Motor neuron (in vitro differentiated cells): Measurements from ENCODE around the gene VWA8. TPM values are rescaled to one million over a fixed set of nuclear protein-coding genes. Genes with fewer than 3 reads are reported as not detected.
A peak's percentile ranks its signal among the peaks of the same experiment; 100 is the strongest.
"Not testable (repeated sequence)": the region's sequence is repeated elsewhere in the genome, so short reads cannot be mapped to it uniquely, and the experiment has no call there.

Experiments used
- ATAC-seq, 8 experiments: fragments of 200-7000 bp; cut with Tn5 transposase; replicated peaks in 6 of 8; 2 replicates each; pipeline ENCODE4 v1.8.0; 2021; ENCODE audit warnings: mild to moderate bottlenecking in 8 of 8, moderate library complexity in 8 of 8
- H3K27ac ChIP-seq, 2 donors: fragments of 250-450 bp; sonication (Bioruptor Pico); 2 replicates each; pipeline ENCODE4 v1.9.0; 2021; ENCODE audit warnings: antibody characterized with exemption in 2 of 2, mild to moderate bottlenecking in 2 of 2, moderate library complexity in 1 of 2
- H3K4me1 ChIP-seq, 2 donors: fragments of 250-450 bp; sonication (Bioruptor Pico); replicated peaks in 1 of 2; 2 replicates each; pipeline ENCODE4 v1.6.1; 2021; ENCODE audit warnings: antibody characterized with exemption in 2 of 2, mild to moderate bottlenecking in 2 of 2, moderate library complexity in 1 of 2
- H3K4me3 ChIP-seq, 5 donors: fragments of 250-450 bp; sonication (Bioruptor Pico); 2 replicates each; pipeline ENCODE4 v1.9.0; 2021; ENCODE audit warnings: antibody characterized with exemption in 5 of 5, mild to moderate bottlenecking in 5 of 5, moderate library complexity in 4 of 5
- WGBS, 10 experiments: fragments of 450-650 bp; shearing (Covaris generic); methylation state at CpG; one replicate each; pipeline ENCODE4 v1.0.0; 2022; 5-methylcytosine and 5-hydroxymethylcytosine counted together
- in situ Hi-C, 9 experiments: fragments of 400-800 bp; cut with MboI; loops; one replicate each; pipeline ENCODE4 v1.15.0; 2021; ENCODE audit warnings: low sequenced_read_pairs in 9 of 9, low pct_unique_long_range_greater_than_20kb in 2 of 9; ENCODE audit not compliant: unreplicated experiment in 9 of 9
- total RNA-seq, 8 experiments: library from RNA; unstranded; fragments of 300-600 nt; gene quantifications; 2 replicates each; pipeline versions ENCODE4 v1.2.3 to v1.2.4, GENCODE V29; 2022

The VWA8 gene
- total RNA-seq, 8 experiments from 2014 or later, result 9.1 to 31.7 (median 11.8) TPM

GRCh38 chr13:41631296-41631965 lies 329.5 kb downstream of the VWA8 start:
- 44 to 98% (median 90%) methylated on average over 1 to 5 of the region's 5 CpGs for WGBS, 10 experiments
- no peak overlapping the region for H3K4me3 ChIP-seq
- H3K27ac ChIP-seq, result no peak overlapping the region
- H3K4me1 ChIP-seq, result no peaks in the 10 kb centered on the region
- in situ Hi-C loops, result no loop called here
- ATAC-seq, result no peak

DNA sequence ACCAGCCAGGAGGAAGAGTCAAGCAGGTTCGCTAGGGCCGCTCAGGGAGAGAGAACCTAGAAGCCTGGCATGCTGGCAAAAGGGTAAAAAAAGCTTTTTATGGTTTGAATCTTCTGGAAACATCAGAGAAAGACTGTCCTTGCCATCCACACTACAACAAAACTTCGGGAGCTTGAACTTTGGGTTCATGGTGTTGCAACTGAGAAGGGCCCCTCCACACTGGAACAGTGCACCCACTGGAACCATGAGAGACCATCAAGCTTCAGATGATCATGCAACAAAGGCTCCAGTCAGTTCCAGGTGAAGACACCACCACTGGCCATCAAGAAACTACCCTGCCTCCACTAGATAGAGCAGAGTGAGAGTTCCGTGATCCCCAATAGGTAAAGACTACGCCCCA lies 333.5 kb downstream of the VWA8 start:
- in situ Hi-C loops, result no loop called here
- no peak overlapping the region for H3K4me3 ChIP-seq
- H3K27ac ChIP-seq, result no peak overlapping the region
- ATAC-seq, result no peak
- no peaks in the 10 kb centered on the region for H3K4me1 ChIP-seq
- 79 to 100% (median 94%) methylated on average over 1 to 4 of the region's 5 CpGs for WGBS, 10 experiments

GRCh38 chr13:41624041-41624440 lies 336.9 kb downstream of the VWA8 start:
- no peak for ATAC-seq
- H3K27ac ChIP-seq, result no peak overlapping the region
- no peaks in the 10 kb centered on the region for H3K4me1 ChIP-seq
- in situ Hi-C loops, result no loop called here
- H3K4me3 ChIP-seq, result no peak overlapping the region

- peak in 4 of 8 experiments; percentile 45 to 95 (median 93) for ATAC-seq
- 0 to 100% (median 61%) methylated on average over 1 to 6 of the region's 6 CpGs; no CpG with 5 or more reads in 2 of the 10 experiments for WGBS, 10 experiments
- in situ Hi-C loops, result no loop called here
- no peak overlapping the region for H3K4me3 ChIP-seq
- no peak overlapping the region for H3K27ac ChIP-seq
- H3K4me1 ChIP-seq, result no peaks in the 10 kb centered on the region
Observed at GRCh38 chr13:41622432-41623429, 338.2 kb downstream of the VWA8 start.

DNA sequence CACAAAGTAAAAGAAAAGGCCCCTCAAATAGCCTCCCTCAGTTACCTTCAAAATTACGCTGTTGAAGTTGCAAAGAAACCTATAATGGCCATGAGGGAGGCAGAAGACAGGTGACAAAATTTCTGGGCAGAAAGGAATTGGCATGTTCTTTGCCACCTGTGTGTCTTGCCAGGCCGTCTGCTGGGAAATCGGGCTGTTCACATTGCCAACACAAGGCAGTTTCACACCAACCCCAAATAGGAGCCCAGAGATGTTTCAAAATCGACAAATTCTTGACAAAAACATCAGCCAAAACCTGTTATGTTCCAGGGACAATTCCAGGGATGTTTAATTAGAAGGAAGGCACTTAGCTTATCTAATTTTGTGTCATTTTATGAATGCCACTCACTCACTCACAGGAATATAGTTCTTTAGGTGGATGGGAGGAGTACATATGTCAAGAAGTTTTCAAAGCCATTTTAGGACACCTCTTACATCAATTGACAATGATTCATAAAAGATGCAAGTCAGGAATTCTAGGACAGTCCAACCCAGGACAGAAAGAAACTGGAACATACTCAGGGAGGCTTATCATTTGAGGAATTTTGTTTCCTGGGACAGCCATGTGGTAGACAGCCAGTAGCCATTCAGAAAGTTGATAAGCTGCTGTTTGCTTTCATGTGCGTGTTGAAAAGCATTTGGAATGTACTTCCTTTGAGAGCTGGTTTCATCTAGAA lies 339.0 kb downstream of the VWA8 start:
- in situ Hi-C loops, result no loop called here

GRCh38 chr13:41617633-41618032 lies 343.3 kb downstream of the VWA8 start:
- H3K4me1 ChIP-seq, H3K4me3 ChIP-seq, H3K27ac ChIP-seq, ATAC-seq, in situ Hi-C loops: not testable (repeated sequence)
- WGBS, 10 experiments, result 100% methylated on average over 2 to 3 of the region's 5 CpGs; no CpG with 5 or more reads in 8 of the 10 experiments

More for the DNA sequence above, 339.0 kb downstream of the VWA8 start:
- H3K27ac ChIP-seq, result no peak overlapping the region
- H3K4me1 ChIP-seq, result no peaks in the 10 kb centered on the region
- H3K4me3 ChIP-seq, result no peak overlapping the region
- WGBS, 10 experiments, result 30 to 100% (median 89%) methylated on average over 1 to 5 of the region's 5 CpGs; no CpG with 5 or more reads in 1 of the 10 experiments
- ATAC-seq, result peak in 3 of 8 experiments; percentile 17 to 54 (median 46)

DNA sequence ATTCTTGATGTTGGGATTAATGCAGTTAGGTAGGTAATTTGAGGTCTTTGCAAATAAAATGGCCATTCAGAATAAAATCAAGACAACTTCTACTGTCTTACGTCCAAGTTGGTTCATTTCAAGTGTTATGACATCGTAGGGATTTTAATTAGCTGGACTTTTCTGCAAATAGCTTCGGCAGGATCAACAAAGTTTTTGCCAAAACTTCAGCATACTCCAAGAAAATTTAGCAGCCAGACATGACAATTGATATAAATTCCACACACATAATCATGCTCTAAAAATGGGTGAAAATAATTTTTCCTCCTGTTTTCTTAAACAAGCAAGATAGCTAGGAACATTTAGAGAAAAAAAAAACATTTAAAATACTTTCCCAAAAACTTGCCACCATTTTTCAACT lies 344.8 kb downstream of the VWA8 start:
- Histone ChIP-seq H3K27ac (no peak overlapping the region), H3K4me3 (no peak overlapping the region), H3K4me1 (no peaks in the 10 kb centered on the region)
- in situ Hi-C loops, result no loop called here
- WGBS, 10 experiments, result 27 to 100% (median 76%) methylated on average over 1 to 3 of the region's 3 CpGs
- ATAC-seq, result no peak

- no peak for ATAC-seq
- in situ Hi-C loops, result no loop called here
- Histone ChIP-seq H3K4me3 (no peak overlapping the region), H3K4me1 (no peaks in the 10 kb centered on the region), H3K27ac (no peak overlapping the region)
Observed at GRCh38 chr13:41615528-41615855, 345.4 kb downstream of the VWA8 start.

- Histone ChIP-seq H3K4me3 (no peak overlapping the region), H3K27ac (no peak overlapping the region), H3K4me1 (no peaks in the 10 kb centered on the region)
- ATAC-seq, result no peak
- 33 to 100% (median 100%) methylated on average over 1 to 4 of the region's 7 CpGs; no CpG with 5 or more reads in 4 of the 10 experiments for WGBS, 10 experiments
- in situ Hi-C loops, result no loop called here
Observed at GRCh38 chr13:41614671-41615527, 346.0 kb downstream of the VWA8 start.

DNA sequence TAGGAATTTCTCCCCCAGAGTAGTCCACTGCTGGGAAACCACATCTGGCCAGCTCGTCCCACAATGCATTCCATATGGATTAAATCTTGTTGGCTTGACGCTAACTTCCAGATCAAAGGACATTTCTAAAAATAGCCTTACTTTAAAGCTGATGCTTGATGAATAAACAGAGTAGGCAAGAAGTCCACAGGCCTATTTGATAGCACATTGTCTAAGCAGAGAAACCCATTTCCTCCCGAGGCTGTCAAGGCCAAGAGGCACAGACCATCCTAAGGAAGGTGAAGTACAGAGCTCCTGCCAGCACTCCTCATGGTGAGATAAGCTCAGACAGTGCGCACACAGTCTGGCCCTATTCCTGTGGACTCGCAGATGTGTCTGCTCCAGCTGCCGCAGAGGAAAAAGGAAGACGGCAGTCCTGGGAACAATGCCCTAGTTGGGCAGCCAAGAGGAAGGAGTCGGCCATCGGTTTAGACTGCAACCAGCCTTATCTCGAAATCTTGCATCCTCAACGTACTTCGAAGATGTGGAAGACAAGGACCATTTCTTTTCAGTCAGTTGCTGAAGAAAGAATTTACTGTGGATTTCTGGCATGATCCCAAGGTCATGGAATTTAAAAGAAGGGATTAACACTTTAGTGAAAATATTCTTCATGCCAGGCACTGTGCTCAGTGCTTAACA lies 346.8 kb downstream of the VWA8 start:
- peak in 3 of 8 experiments; percentile 45 to 65 (median 49) for ATAC-seq
- 0 to 97% (median 78%) methylated on average over 2 to 11 of the region's 12 CpGs; no CpG with 5 or more reads in 2 of the 10 experiments for WGBS, 10 experiments
- in situ Hi-C loops, result no loop called here
- Histone ChIP-seq H3K4me1 (no peaks in the 10 kb centered on the region), H3K4me3 (no peak overlapping the region), H3K27ac (no peak overlapping the region)

DNA sequence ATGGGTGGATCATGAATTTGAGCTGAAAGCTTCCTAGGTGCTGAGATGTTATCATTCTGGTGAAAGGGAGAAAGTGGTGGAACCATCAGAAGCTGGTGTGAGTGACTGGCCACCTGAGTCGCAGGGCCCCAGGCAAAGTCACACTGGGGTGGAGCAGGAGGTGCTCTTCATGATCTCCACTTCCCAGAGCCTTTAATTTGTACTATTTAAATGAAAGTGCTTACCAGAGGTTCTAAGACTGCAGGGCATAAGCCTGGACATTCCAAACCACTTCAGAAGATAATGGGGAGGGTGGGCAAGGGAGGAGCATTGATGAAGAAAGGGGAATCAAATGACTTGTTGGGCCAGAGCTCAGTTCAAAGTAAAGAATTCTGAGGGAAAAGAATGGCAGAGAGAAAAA lies 347.4 kb downstream of the VWA8 start:
- Histone ChIP-seq H3K4me3 (no peak overlapping the region), H3K27ac (no peak overlapping the region), H3K4me1 (no peaks in the 10 kb centered on the region)
- WGBS, 10 experiments, result 80 to 100% methylated on average over 1 of the region's 1 CpG; no CpG with 5 or more reads in 8 of the 10 experiments
- ATAC-seq, result peak in 3 of 8 experiments; percentile 5 to 58 (median 17)
- in situ Hi-C loops, result no loop called here

GRCh38 chr13:41611385-41611784 lies 349.5 kb downstream of the VWA8 start:
- Histone ChIP-seq H3K4me1 (no peaks in the 10 kb centered on the region), H3K4me3 (no peak overlapping the region), H3K27ac (no peak overlapping the region)
- no peak for ATAC-seq
- in situ Hi-C loops, result no loop called here
- 90 to 100% (median 96%) methylated on average over 1 to 7 of the region's 8 CpGs; no CpG with 5 or more reads in 2 of the 10 experiments for WGBS, 10 experiments
